CD14-positive monocyte (primary cell): ENCODE data around the gene AKR1C2. TPM values are rescaled to one million over a fixed set of nuclear protein-coding genes. Genes with fewer than 3 reads are reported as not detected.
"Not testable (repeated sequence)": the region's sequence is repeated elsewhere in the genome, so short reads cannot be mapped to it uniquely, and the experiment has no call there.

Experiments used
- DNase-seq, 3 donors: peaks; one replicate each; pipeline ENCODE4 v3.0.0-alpha.2; 2011 to 2022
- H2AFZ ChIP-seq: 2 replicates; pipeline ENCODE4 v1.6.0; 2012; ENCODE audit warnings: mild to moderate bottlenecking, low read depth, low read length, inconsistent platforms; ENCODE audit not compliant: insufficient read depth, poor library complexity, severe bottlenecking
- H3K27ac ChIP-seq, 2 donors: 1 replicate in 1 of 2; 2 replicates in 1 of 2; pipeline ENCODE4 v1.5.1; 2012 to 2013; ENCODE audit warnings: low read length in 2 of 2, control low read depth in 1 of 2, inconsistent platforms in 1 of 2, low read depth in 1 of 2, mild to moderate bottlenecking in 1 of 2
- H3K27me3 ChIP-seq, 2 donors: one replicate each; pipeline versions ENCODE4 v1.6.0 to v1.6.1; 2011 to 2013; ENCODE audit warnings: low read length in 2 of 2; ENCODE audit not compliant: control insufficient read depth in 2 of 2, insufficient read depth in 2 of 2
- H3K36me3 ChIP-seq, 2 donors: replicated peaks in 1 of 2; 1 replicate in 1 of 2; 2 replicates in 1 of 2; pipeline versions ENCODE4 v1.5.1 to v1.6.1; 2012 to 2013; ENCODE audit warnings: low read length in 2 of 2, control low read depth in 1 of 2, inconsistent platforms in 1 of 2, mild to moderate bottlenecking in 1 of 2; ENCODE audit not compliant: insufficient read depth in 2 of 2, control insufficient read depth in 1 of 2
- H3K4me1 ChIP-seq, 2 donors: 1 replicate in 1 of 2; 2 replicates in 1 of 2; pipeline versions ENCODE4 v1.5.1 to v1.6.1; 2012 to 2013; ENCODE audit warnings: low read length in 2 of 2, control low read depth in 1 of 2, inconsistent platforms in 1 of 2, mild to moderate bottlenecking in 1 of 2, moderate library complexity in 1 of 2; ENCODE audit not compliant: insufficient read depth in 2 of 2, control insufficient read depth in 1 of 2
- H3K4me2 ChIP-seq: replicated peaks from 2 replicates; pipeline ENCODE3; 2012; ENCODE audit warnings: low read length, moderate library complexity, mild to moderate bottlenecking; ENCODE audit not compliant: poor library complexity, severe bottlenecking; ENCODE audit errors: extremely low read depth
- H3K4me3 ChIP-seq, 3 experiments: fragments of 200-600 bp in 1 of 3; sonication (generic) in 1 of 3; replicated peaks in 1 of 3; 1 replicate in 2 of 3; 2 replicates in 1 of 3; pipeline ENCODE4 v1.5.1; 2011 to 2013; ENCODE audit warnings: low read length in 3 of 3, mild to moderate bottlenecking in 3 of 3, control low read depth in 2 of 3, low read depth in 2 of 3, inconsistent platforms in 1 of 3, moderate library complexity in 1 of 3
- H3K79me2 ChIP-seq: 2 replicates; pipeline ENCODE4 v1.6.0; 2012; ENCODE audit warnings: mild to moderate bottlenecking, control low read depth, inconsistent platforms, low read length, moderate library complexity; ENCODE audit not compliant: insufficient read depth
- H3K9ac ChIP-seq: 2 replicates; pipeline ENCODE4 v1.6.0; 2017; ENCODE audit warnings: low read length, mild to moderate bottlenecking; ENCODE audit not compliant: insufficient read depth, poor library complexity, severe bottlenecking
- H3K9me3 ChIP-seq, 2 donors: replicated peaks in 1 of 2; 1 replicate in 1 of 2; 2 replicates in 1 of 2; pipeline versions ENCODE4 v1.5.1 to v1.6.1; 2012 to 2013; ENCODE audit warnings: low read length in 2 of 2, control low read depth in 1 of 2; ENCODE audit not compliant: control insufficient read depth in 1 of 2, insufficient read depth in 1 of 2
- H4K20me1 ChIP-seq: 2 replicates; pipeline ENCODE4 v1.6.0; 2012; ENCODE audit warnings: mild to moderate bottlenecking, low read length, control low read depth, moderate library complexity; ENCODE audit not compliant: insufficient read depth
- H3K27ac Mint-ChIP-seq, 7 donors: one replicate each; pipeline ENCODE4 v1.8.0; 2020; ENCODE audit warnings: mild to moderate bottlenecking in 7 of 7, mixed read lengths in 7 of 7, moderate library complexity in 6 of 7, inconsistent platforms in 2 of 7
- H3K27me3 Mint-ChIP-seq, 3 donors: one replicate each; pipeline ENCODE4 v1.8.0; 2021 to 2022; ENCODE audit warnings: low read depth in 3 of 3, mild to moderate bottlenecking in 3 of 3, mixed read lengths in 3 of 3, moderate library complexity in 3 of 3, inconsistent platforms in 1 of 3
- H3K36me3 Mint-ChIP-seq, 2 donors: one replicate each; pipeline ENCODE4 v1.8.0; 2020; ENCODE audit warnings: mixed read lengths in 2 of 2, inconsistent platforms in 1 of 2, mild to moderate bottlenecking in 1 of 2
- H3K4me1 Mint-ChIP-seq: one replicate; pipeline ENCODE4 v1.8.0; 2020; ENCODE audit warnings: mild to moderate bottlenecking, mixed read lengths
- H3K4me3 Mint-ChIP-seq, 2 donors: one replicate each; pipeline ENCODE4 v1.8.0; 2020; ENCODE audit warnings: mild to moderate bottlenecking in 2 of 2, mixed read lengths in 2 of 2, moderate library complexity in 1 of 2
- H3K9me3 Mint-ChIP-seq, 7 donors: one replicate each; pipeline ENCODE4 v1.8.0; 2020 to 2022; ENCODE audit warnings: mixed read lengths in 7 of 7, mild to moderate bottlenecking in 6 of 7, moderate library complexity in 6 of 7, inconsistent platforms in 2 of 7
- CTCF ChIP-seq: fragments of 200-600 bp; IDR thresholded peaks from one replicate; pipeline ENCODE4 v1.8.0; 2022; ENCODE audit warnings: antibody characterized with exemption, mild to moderate bottlenecking
- WGBS: methylation state at CpG from one replicate; pipeline ENCODE4 v1.1.5; 2013; ENCODE audit warnings: missing lambda C conversion rate; ENCODE audit not compliant: insufficient coverage; 5-methylcytosine and 5-hydroxymethylcytosine counted together
- intact Hi-C, 2 donors: fragments of 100-400 bp; cut with micrococcal nuclease; formaldehyde crosslinking; loops; one replicate each; pipeline versions ENCODE4 v1.15.0 to v1.15.1; 2023
- polyA plus RNA-seq, 3 donors: library from polyadenylated mRNA; depleted of rRNA in 1 of 3; unstranded in 2 of 3; stranded (reverse) in 1 of 3; fragments of 300-500 nt in 2 of 3; fragments of >200 nt in 1 of 3; fragmentation: Illumina TruSeq in 2 of 3; gene quantifications; 1 replicate in 2 of 3; 2 replicates in 1 of 3; pipeline ENCODE4 v1.2.3, GENCODE V29; 2012 to 2021

Gene AKR1C2
- polyA plus RNA-seq, 3 donors: 0.13 TPM; not detected in 2

DNA sequence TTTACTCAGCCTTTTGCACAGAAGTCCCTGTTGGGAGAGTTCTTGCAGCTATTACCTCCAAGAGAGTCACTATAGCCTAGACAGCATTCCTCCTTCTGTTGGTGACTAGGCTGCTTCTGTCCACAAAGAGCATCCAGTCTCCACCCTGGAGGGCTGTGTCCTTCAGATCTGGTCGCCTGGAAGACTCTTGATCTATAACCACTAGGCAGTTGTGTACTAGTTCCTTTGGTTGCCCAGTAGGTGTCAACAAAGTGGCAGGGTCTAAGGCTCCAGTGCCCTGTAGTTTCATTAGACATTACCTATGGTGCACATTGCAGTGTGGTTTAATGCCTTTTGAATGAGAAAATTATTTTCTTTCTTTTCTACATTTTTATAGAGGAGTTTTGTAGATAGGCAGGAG is 11.3 kb upstream of the AKR1C2 start:
- Histone ChIP-seq H3K4me2 (no peak overlapping the region), H3K4me1 (no peaks in the 10 kb centered on the region), H3K9ac (no peak overlapping the region), H3K27ac (no peak overlapping the region), H3K79me2 (no peaks in the 10 kb centered on the region), H3K27me3 (no peaks in the 10 kb centered on the region), H3K4me3 (no peak overlapping the region), H4K20me1 (no peaks in the 10 kb centered on the region), H2AFZ (no peak overlapping the region), H3K36me3 (no peaks in the 10 kb centered on the region), H3K9me3 (no peaks in the 10 kb centered on the region)
- no peak overlapping the region for H3K27ac Mint-ChIP-seq
- no peaks in the 10 kb centered on the region for H3K36me3 Mint-ChIP-seq
- intact Hi-C loops: no loop called here
- DNase-seq: no peak
- no peaks in the 10 kb centered on the region for H3K9me3 Mint-ChIP-seq
- no CpG with 5 or more reads among the region's 1 CpG for WGBS
- H3K4me3 Mint-ChIP-seq: no peak overlapping the region
- H3K4me1 Mint-ChIP-seq: no peaks in the 10 kb centered on the region
- no peaks in the 10 kb centered on the region for H3K27me3 Mint-ChIP-seq
- TF ChIP-seq CTCF: no peak

GRCh38 chr10:5014200-5014910 is 10.7 kb upstream of the AKR1C2 start:
- not testable (repeated sequence) for H3K4me1 Mint-ChIP-seq, DNase-seq, H3K4me3 Mint-ChIP-seq

More at GRCh38 chr10:5014200-5014910, 10.7 kb upstream of the AKR1C2 start:
- H3K9ac ChIP-seq, H3K9me3 ChIP-seq, H3K4me1 ChIP-seq, H3K36me3 Mint-ChIP-seq, H3K4me3 ChIP-seq, H3K9me3 Mint-ChIP-seq, H2AFZ ChIP-seq, H3K36me3 ChIP-seq, H4K20me1 ChIP-seq, H3K79me2 ChIP-seq, H3K27me3 Mint-ChIP-seq, H3K27ac ChIP-seq, H3K27ac Mint-ChIP-seq, H3K27me3 ChIP-seq, H3K4me2 ChIP-seq, intact Hi-C loops: not testable (repeated sequence)
- WGBS: no CpG with 5 or more reads among the region's 4 CpGs
